Erythroblast (primary cell): ENCODE data around the gene NHLRC4.

ENCODE experiments used
- GATA1 ChIP-seq: IDR thresholded peaks from 2 replicates; pipeline ENCODE4 v1.6.1; 2011; ENCODE audit warnings: low read depth, mild to moderate bottlenecking, control low read depth, low read length, moderate library complexity
- POLR2A ChIP-seq: IDR thresholded peaks from 2 replicates; pipeline ENCODE4 v1.6.1; 2011; ENCODE audit warnings: mild to moderate bottlenecking, low read length

- TF ChIP-seq POLR2A = no peak
- no peak for TF ChIP-seq GATA1
These were observed 8.8 kb downstream of the NHLRC4 start for GRCh38 chr16:575354-576196.
